Neural cell (in vitro differentiated cells): ENCODE data around the gene ST6GALNAC4.

Source experiments
- EP300 ChIP-seq: fragments of 450-650 bp; conservative IDR thresholded peaks from 2 replicates; pipeline ENCODE4 v1.6.1; 2014; ENCODE audit warnings: antibody characterized with exemption, mild to moderate bottlenecking, moderate library complexity; ENCODE audit not compliant: poor library complexity, severe bottlenecking
- EZH2 ChIP-seq: fragments of 200-600, 300-800 bp; shearing (Covaris generic), sonication (generic); IDR thresholded peaks from 2 replicates; pipeline ENCODE4 v1.6.1; 2014; ENCODE audit warnings: antibody characterized with exemption, low read length, borderline replicate concordance, mild to moderate bottlenecking; ENCODE audit not compliant: insufficient read depth, poor library complexity, severe bottlenecking
- POLR2AphosphoS5 ChIP-seq: IDR thresholded peaks from 2 replicates; pipeline ENCODE4 v1.6.1; 2012
- RAD21 ChIP-seq: fragments of 450-650 bp; conservative IDR thresholded peaks from 2 replicates; pipeline ENCODE4 v1.6.1; 2014; ENCODE audit warnings: antibody characterized with exemption, mild to moderate bottlenecking, moderate library complexity
- SMC3 ChIP-seq: fragments of 450-650 bp; conservative IDR thresholded peaks from 2 replicates; pipeline ENCODE4 v1.6.1; 2014; ENCODE audit warnings: antibody characterized with exemption, mild to moderate bottlenecking, moderate library complexity; ENCODE audit not compliant: poor library complexity
- TAF1 ChIP-seq: IDR thresholded peaks from 2 replicates; pipeline ENCODE4 v1.6.1; 2012; ENCODE audit warnings: low read depth
- TF ChIP-seq, protein P1 (sequence below): fragments of 450-650 bp; IDR thresholded peaks from 2 replicates; pipeline ENCODE4 v1.5.1; 2014; ENCODE audit warnings: antibody characterized with exemption, mild to moderate bottlenecking, moderate library complexity; ENCODE audit not compliant: poor library complexity, severe bottlenecking
- TF ChIP-seq, protein P2 (sequence below): IDR thresholded peaks from 2 replicates; pipeline ENCODE4 v1.6.1; 2012; ENCODE audit warnings: borderline replicate concordance

GRCh38 chr9:127890053-127890452 is 26.8 kb downstream of the ST6GALNAC4 start:
- no peak for TF ChIP-seq EP300
- TF ChIP-seq, protein P1, sequence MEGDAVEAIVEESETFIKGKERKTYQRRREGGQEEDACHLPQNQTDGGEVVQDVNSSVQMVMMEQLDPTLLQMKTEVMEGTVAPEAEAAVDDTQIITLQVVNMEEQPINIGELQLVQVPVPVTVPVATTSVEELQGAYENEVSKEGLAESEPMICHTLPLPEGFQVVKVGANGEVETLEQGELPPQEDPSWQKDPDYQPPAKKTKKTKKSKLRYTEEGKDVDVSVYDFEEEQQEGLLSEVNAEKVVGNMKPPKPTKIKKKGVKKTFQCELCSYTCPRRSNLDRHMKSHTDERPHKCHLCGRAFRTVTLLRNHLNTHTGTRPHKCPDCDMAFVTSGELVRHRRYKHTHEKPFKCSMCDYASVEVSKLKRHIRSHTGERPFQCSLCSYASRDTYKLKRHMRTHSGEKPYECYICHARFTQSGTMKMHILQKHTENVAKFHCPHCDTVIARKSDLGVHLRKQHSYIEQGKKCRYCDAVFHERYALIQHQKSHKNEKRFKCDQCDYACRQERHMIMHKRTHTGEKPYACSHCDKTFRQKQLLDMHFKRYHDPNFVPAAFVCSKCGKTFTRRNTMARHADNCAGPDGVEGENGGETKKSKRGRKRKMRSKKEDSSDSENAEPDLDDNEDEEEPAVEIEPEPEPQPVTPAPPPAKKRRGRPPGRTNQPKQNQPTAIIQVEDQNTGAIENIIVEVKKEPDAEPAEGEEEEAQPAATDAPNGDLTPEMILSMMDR, result no peak
- TF ChIP-seq TAF1, result no peak
- TF ChIP-seq POLR2AphosphoS5, result no peak
- no peak for TF ChIP-seq EZH2
- no peak for TF ChIP-seq SMC3
- no peak for TF ChIP-seq RAD21
- TF ChIP-seq, protein P2, sequence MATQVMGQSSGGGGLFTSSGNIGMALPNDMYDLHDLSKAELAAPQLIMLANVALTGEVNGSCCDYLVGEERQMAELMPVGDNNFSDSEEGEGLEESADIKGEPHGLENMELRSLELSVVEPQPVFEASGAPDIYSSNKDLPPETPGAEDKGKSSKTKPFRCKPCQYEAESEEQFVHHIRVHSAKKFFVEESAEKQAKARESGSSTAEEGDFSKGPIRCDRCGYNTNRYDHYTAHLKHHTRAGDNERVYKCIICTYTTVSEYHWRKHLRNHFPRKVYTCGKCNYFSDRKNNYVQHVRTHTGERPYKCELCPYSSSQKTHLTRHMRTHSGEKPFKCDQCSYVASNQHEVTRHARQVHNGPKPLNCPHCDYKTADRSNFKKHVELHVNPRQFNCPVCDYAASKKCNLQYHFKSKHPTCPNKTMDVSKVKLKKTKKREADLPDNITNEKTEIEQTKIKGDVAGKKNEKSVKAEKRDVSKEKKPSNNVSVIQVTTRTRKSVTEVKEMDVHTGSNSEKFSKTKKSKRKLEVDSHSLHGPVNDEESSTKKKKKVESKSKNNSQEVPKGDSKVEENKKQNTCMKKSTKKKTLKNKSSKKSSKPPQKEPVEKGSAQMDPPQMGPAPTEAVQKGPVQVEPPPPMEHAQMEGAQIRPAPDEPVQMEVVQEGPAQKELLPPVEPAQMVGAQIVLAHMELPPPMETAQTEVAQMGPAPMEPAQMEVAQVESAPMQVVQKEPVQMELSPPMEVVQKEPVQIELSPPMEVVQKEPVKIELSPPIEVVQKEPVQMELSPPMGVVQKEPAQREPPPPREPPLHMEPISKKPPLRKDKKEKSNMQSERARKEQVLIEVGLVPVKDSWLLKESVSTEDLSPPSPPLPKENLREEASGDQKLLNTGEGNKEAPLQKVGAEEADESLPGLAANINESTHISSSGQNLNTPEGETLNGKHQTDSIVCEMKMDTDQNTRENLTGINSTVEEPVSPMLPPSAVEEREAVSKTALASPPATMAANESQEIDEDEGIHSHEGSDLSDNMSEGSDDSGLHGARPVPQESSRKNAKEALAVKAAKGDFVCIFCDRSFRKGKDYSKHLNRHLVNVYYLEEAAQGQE, result no peak
